Gastrocnemius medialis (tissue), 4 donors: Measurements from ENCODE around the gene VARS1.

Source experiments
- CTCF ChIP-seq, 5 experiments: fragments of 450-650 bp in 3 of 5; fragments of 200-600 bp in 2 of 5; sonication (generic) in 2 of 5; IDR thresholded peaks in 4 of 5; conservative IDR thresholded peaks in 1 of 5; 1 replicate in 4 of 5; 2 replicates in 1 of 5; pipeline ENCODE4 v1.5.1; 2016 to 2019; ENCODE audit warnings: antibody characterized with exemption in 5 of 5, mild to moderate bottlenecking in 3 of 5, moderate library complexity in 3 of 5
- POLR2A ChIP-seq, 2 donors: fragments of 450-650 bp; IDR thresholded peaks; one replicate each; pipeline ENCODE4 v1.6.1; 2017; ENCODE audit warnings: antibody characterized with exemption in 2 of 2, mild to moderate bottlenecking in 2 of 2, moderate library complexity in 2 of 2

GRCh38 chr6:31762878-31763618 lies 32.5 kb downstream of the VARS1 start:
- TF ChIP-seq CTCF (IDR thresholded peaks at IDR 0.05 in 4 of 5, conservative IDR thresholded peaks at IDR 0.05 in 1 of 5) (no peak), POLR2A (IDR thresholded peaks at IDR 0.05) (no peak)
